PC-3 (cell line): Measurements from ENCODE around the gene EIF5A2.

Experiments
- EZH2 ChIP-seq: fragments of 300-600 bp; sonication (generic); IDR thresholded peaks from one replicate; pipeline ENCODE4 v1.6.1; 2017; ENCODE audit warnings: antibody characterized with exemption, mild to moderate bottlenecking, low read length; ENCODE audit not compliant: unreplicated experiment
- EZH2phosphoT487 ChIP-seq: fragments of 300-600 bp; sonication (generic); IDR thresholded peaks from 2 replicates; pipeline ENCODE4 v1.6.1; 2018; ENCODE audit warnings: mild to moderate bottlenecking, antibody characterized with exemption, low read length, borderline replicate concordance
- TF ChIP-seq, protein P1 (sequence below): fragments of 300-600 bp; sonication (generic); conservative IDR thresholded peaks from 2 replicates; pipeline ENCODE4 v1.5.1; 2017; ENCODE audit warnings: antibody characterized with exemption, low read depth, mild to moderate bottlenecking, low read length

DNA sequence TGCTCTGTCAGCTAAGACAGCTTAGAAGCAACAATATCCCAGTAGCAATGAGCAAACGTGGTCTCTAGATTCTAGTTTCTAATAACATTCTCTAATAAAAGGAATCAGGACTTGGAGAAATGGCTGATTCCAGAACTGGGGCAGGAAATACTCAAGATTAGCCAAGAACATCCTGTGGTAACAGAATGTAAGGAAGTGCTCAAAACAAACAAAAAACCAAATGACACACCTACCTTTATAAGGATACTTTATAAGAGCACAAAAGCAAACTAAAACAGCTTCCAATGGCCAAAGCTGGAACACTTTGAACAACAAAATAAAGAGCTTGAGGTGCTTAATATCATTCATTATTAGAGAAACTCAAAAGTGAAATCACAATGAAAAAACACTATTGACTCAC lies 33.1 kb upstream of the EIF5A2 start:
- TF ChIP-seq, protein P1, sequence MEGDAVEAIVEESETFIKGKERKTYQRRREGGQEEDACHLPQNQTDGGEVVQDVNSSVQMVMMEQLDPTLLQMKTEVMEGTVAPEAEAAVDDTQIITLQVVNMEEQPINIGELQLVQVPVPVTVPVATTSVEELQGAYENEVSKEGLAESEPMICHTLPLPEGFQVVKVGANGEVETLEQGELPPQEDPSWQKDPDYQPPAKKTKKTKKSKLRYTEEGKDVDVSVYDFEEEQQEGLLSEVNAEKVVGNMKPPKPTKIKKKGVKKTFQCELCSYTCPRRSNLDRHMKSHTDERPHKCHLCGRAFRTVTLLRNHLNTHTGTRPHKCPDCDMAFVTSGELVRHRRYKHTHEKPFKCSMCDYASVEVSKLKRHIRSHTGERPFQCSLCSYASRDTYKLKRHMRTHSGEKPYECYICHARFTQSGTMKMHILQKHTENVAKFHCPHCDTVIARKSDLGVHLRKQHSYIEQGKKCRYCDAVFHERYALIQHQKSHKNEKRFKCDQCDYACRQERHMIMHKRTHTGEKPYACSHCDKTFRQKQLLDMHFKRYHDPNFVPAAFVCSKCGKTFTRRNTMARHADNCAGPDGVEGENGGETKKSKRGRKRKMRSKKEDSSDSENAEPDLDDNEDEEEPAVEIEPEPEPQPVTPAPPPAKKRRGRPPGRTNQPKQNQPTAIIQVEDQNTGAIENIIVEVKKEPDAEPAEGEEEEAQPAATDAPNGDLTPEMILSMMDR, result no peak
- no peak for TF ChIP-seq EZH2phosphoT487
- TF ChIP-seq EZH2, result no peak
